GM12874 (cell line): Measurements from ENCODE around the gene CPSF4.

ENCODE experiments used
- CTCF ChIP-seq: IDR thresholded peaks from 2 replicates; pipeline ENCODE4 v1.5.1; 2011; ENCODE audit warnings: low read depth, mild to moderate bottlenecking, control low read depth, low read length, moderate library complexity; ENCODE audit not compliant: insufficient read depth

CPSF4 gene

GRCh38 chr7:99394188-99394502, 44.6 kb upstream of the CPSF4 start:
- no peak for TF ChIP-seq CTCF

- TF ChIP-seq CTCF = no peak
Measured at GRCh38 chr7:99395616-99396327, 43.0 kb upstream of the CPSF4 start.

GRCh38 chr7:99396418-99397296, 42.1 kb upstream of the CPSF4 start:
- no peak for TF ChIP-seq CTCF

GRCh38 chr7:99397297-99397983, 41.3 kb upstream of the CPSF4 start:
- TF ChIP-seq CTCF = no peak

GRCh38 chr7:99398891-99399445, 39.8 kb upstream of the CPSF4 start:
- no peak for TF ChIP-seq CTCF

- TF ChIP-seq CTCF = no peak
Measured at GRCh38 chr7:99399597-99399996, 39.1 kb upstream of the CPSF4 start.

- TF ChIP-seq CTCF = no peak
Measured at GRCh38 chr7:99402854-99403253, 35.9 kb upstream of the CPSF4 start.
